MM.1S (cell line): ENCODE data around the gene COL5A1.

ENCODE experiments used
- DNase-seq: peaks from one replicate; pipeline ENCODE4 v3.0.0-alpha.2; 2015
- H2AFZ ChIP-seq: fragments of 300-600 bp; sonication (generic); 2 replicates; pipeline ENCODE4 v1.6.0; 2016; ENCODE audit warnings: antibody characterized with exemption, low read length
- H3F3A ChIP-seq: fragments of 300-600 bp; sonication (generic); 2 replicates; pipeline ENCODE4 v1.6.1; 2016; ENCODE audit warnings: mild to moderate bottlenecking, antibody characterized with exemption, low read length, moderate library complexity, mixed read lengths; ENCODE audit not compliant: insufficient read depth
- H3K27ac ChIP-seq: fragments of 300-600 bp; sonication (generic); 2 replicates; pipeline ENCODE4 v1.5.1; 2016; ENCODE audit warnings: mild to moderate bottlenecking, low read length
- H3K27me3 ChIP-seq: fragments of 300-600 bp; sonication (generic); replicated peaks from 2 replicates; pipeline ENCODE4 v1.6.0; 2016; ENCODE audit warnings: low read length; ENCODE audit not compliant: insufficient read depth
- H3K36me3 ChIP-seq: fragments of 300-600 bp; sonication (generic); replicated peaks from 2 replicates; pipeline ENCODE4 v1.6.1; 2016; ENCODE audit warnings: mild to moderate bottlenecking, low read length, mixed read lengths; ENCODE audit not compliant: insufficient read depth
- H3K4me1 ChIP-seq: fragments of 300-600 bp; sonication (generic); 2 replicates; pipeline ENCODE4 v1.6.1; 2016; ENCODE audit warnings: low read length, mixed read lengths
- H3K4me2 ChIP-seq: fragments of 300-600 bp; sonication (generic); 2 replicates; pipeline ENCODE4 v1.6.0; 2016; ENCODE audit warnings: low read depth, low read length
- H3K4me3 ChIP-seq: fragments of 300-600 bp; sonication (generic); 2 replicates; pipeline ENCODE4 v1.5.1; 2016; ENCODE audit warnings: low read length, mixed read lengths
- H3K79me2 ChIP-seq: fragments of 300-600 bp; sonication (generic); 2 replicates; pipeline ENCODE4 v1.6.1; 2016; ENCODE audit warnings: mixed run types, low read length, mixed read lengths
- H3K9ac ChIP-seq: fragments of 300-600 bp; sonication (generic); 2 replicates; pipeline ENCODE4 v1.6.1; 2016; ENCODE audit warnings: low read length, mixed read lengths
- H3K9me2 ChIP-seq: fragments of 300-600 bp; sonication (generic); replicated peaks from 2 replicates; pipeline ENCODE4 v1.6.1; 2016; ENCODE audit warnings: mild to moderate bottlenecking, low read length, mixed read lengths; ENCODE audit not compliant: insufficient read depth
- H3K9me3 ChIP-seq: fragments of 300-600 bp; sonication (generic); replicated peaks from 2 replicates; pipeline ENCODE4 v1.6.1; 2016; ENCODE audit warnings: mild to moderate bottlenecking, low read length, mixed read lengths; ENCODE audit not compliant: insufficient read depth
- H4K20me1 ChIP-seq: fragments of 300-600 bp; sonication (generic); 2 replicates; pipeline ENCODE4 v1.6.1; 2016; ENCODE audit warnings: mild to moderate bottlenecking, low read length, moderate library complexity, mixed read lengths; ENCODE audit not compliant: insufficient read depth
- EZH2 ChIP-seq: fragments of 300-600 bp; sonication (generic); optimal IDR thresholded peaks from 2 replicates; pipeline ENCODE3; 2017; ENCODE audit warnings: low read depth, mild to moderate bottlenecking, antibody characterized with exemption, low read length, mixed read lengths
- EZH2phosphoT487 ChIP-seq: fragments of 300-600 bp; sonication (generic); IDR thresholded peaks from 2 replicates; pipeline ENCODE4 v1.6.1; 2018; ENCODE audit warnings: antibody characterized with exemption, low read length
- TF ChIP-seq, protein P1 (sequence below): fragments of 300-600 bp; sonication (generic); IDR thresholded peaks from 2 replicates; pipeline ENCODE4 v1.5.1; 2016; ENCODE audit warnings: antibody characterized with exemption, low read length, mixed read lengths

COL5A1 gene

DNA sequence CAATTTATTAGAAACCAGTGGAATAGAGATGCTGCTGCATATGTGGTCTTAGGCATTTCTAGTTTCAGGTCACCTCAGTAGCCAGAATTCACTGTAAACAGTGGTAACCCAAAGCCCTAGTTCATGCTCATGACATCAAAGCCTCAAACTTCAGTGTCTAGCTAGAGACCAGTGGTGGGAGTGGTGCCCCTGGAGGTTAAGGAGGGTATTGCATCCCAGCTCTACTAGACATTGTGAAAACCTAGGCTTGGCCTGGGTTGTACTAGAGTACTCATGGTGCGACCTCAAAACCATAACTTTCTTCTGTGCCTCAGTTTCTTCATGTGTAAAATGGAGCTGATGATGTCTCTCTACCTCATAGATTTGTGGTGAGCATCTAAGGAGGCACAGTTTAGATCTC, 18.8 kb downstream of the COL5A1 start:
- Histone ChIP-seq H3K27ac (no peak overlapping the region), H3K4me3 (no peak overlapping the region), H3K4me1 (no peaks in the 10 kb centered on the region), H4K20me1 (no peaks in the 10 kb centered on the region), H3K36me3 (no peaks in the 10 kb centered on the region), H3K4me2 (no peak overlapping the region), H3K9me3 (no peaks in the 10 kb centered on the region), H2AFZ (no peak overlapping the region), H3K79me2 (no peaks in the 10 kb centered on the region), H3K9ac (no peak overlapping the region), H3K27me3 (peaks cover 89% of the 10 kb centered on the region), H3K9me2 (no peaks in the 10 kb centered on the region), H3F3A (no peaks in the 10 kb centered on the region)
- TF ChIP-seq EZH2: no peak
- TF ChIP-seq, protein P1, sequence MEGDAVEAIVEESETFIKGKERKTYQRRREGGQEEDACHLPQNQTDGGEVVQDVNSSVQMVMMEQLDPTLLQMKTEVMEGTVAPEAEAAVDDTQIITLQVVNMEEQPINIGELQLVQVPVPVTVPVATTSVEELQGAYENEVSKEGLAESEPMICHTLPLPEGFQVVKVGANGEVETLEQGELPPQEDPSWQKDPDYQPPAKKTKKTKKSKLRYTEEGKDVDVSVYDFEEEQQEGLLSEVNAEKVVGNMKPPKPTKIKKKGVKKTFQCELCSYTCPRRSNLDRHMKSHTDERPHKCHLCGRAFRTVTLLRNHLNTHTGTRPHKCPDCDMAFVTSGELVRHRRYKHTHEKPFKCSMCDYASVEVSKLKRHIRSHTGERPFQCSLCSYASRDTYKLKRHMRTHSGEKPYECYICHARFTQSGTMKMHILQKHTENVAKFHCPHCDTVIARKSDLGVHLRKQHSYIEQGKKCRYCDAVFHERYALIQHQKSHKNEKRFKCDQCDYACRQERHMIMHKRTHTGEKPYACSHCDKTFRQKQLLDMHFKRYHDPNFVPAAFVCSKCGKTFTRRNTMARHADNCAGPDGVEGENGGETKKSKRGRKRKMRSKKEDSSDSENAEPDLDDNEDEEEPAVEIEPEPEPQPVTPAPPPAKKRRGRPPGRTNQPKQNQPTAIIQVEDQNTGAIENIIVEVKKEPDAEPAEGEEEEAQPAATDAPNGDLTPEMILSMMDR: peak; percentile 49
- DNase-seq: no peak

DNA sequence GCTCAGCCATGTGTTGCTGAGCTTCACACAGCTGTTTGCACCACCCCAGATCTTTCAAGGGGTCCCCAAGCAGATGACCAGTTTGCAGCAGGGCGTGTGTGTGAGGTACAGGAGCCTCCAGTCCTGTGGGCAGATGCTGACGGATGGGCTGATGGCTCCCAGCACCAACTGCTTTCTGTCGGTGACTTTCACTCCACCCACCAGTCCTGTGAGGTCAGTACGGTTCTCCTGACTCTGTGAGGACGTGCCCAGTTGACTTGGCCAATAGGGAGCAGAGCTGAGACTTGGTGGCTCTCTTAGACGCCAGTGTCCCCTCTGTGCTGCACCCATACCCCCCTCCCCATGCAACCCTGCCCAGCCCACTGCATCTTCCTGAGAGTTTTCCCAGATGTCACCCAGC, 19.7 kb downstream of the COL5A1 start:
- Histone ChIP-seq H3F3A (no peaks in the 10 kb centered on the region), H3K79me2 (no peaks in the 10 kb centered on the region), H3K4me1 (no peaks in the 10 kb centered on the region), H2AFZ (no peak overlapping the region), H3K27me3 (peaks cover 88% of the 10 kb centered on the region), H3K9me3 (no peaks in the 10 kb centered on the region), H3K9me2 (no peaks in the 10 kb centered on the region), H3K4me2 (no peak overlapping the region), H3K4me3 (no peak overlapping the region), H4K20me1 (no peaks in the 10 kb centered on the region), H3K9ac (no peak overlapping the region), H3K36me3 (no peaks in the 10 kb centered on the region), H3K27ac (no peak overlapping the region)
- no peak for DNase-seq
- TF ChIP-seq EZH2phosphoT487 (no peak), EZH2 (no peak)
- TF ChIP-seq, protein P1: no peak

DNA sequence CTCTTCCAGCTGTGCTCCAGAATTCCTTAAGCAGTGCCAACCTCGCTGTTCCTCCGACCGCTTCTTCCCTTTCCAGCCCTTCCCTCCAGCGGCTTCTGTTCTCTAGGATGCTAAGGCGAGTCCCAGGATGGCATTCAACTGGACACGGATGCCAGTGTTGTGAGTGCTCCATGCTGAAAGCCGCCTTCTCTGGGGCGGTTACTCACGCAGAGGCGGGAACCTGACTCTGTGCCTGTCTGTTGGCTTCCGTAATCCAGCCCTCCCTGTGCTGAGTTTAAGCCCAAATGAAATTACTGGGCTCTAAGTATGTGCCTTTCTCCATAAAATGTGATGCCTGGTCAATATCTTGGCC, 20.2 kb downstream of the COL5A1 start:
- H2AFZ ChIP-seq: no peak overlapping the region
- no peaks in the 10 kb centered on the region for H3K4me1 ChIP-seq
- no peaks in the 10 kb centered on the region for H3K9me2 ChIP-seq
- DNase-seq: no peak
- H3K27ac ChIP-seq: no peak overlapping the region
- no peaks in the 10 kb centered on the region for H4K20me1 ChIP-seq
- H3K4me3 ChIP-seq: no peak overlapping the region
- no peak overlapping the region for H3K4me2 ChIP-seq
- no peaks in the 10 kb centered on the region for H3K9me3 ChIP-seq
- H3K27me3 ChIP-seq: peaks cover 90% of the 10 kb centered on the region
- H3K79me2 ChIP-seq: no peaks in the 10 kb centered on the region
- TF ChIP-seq, protein P1: no peak
- TF ChIP-seq EZH2phosphoT487 (no peak), EZH2 (no peak)
- no peaks in the 10 kb centered on the region for H3K36me3 ChIP-seq
- no peak overlapping the region for H3K9ac ChIP-seq
- H3F3A ChIP-seq: no peaks in the 10 kb centered on the region
